ENCODE data around the gene SAMD10.
A peak's percentile ranks its signal among the peaks of the same experiment; 100 is the strongest.
"Not testable (repeated sequence)": the region's sequence is repeated elsewhere in the genome, so short reads cannot be mapped to it uniquely, and the experiment has no call there.

SAMD10 gene

DNA sequence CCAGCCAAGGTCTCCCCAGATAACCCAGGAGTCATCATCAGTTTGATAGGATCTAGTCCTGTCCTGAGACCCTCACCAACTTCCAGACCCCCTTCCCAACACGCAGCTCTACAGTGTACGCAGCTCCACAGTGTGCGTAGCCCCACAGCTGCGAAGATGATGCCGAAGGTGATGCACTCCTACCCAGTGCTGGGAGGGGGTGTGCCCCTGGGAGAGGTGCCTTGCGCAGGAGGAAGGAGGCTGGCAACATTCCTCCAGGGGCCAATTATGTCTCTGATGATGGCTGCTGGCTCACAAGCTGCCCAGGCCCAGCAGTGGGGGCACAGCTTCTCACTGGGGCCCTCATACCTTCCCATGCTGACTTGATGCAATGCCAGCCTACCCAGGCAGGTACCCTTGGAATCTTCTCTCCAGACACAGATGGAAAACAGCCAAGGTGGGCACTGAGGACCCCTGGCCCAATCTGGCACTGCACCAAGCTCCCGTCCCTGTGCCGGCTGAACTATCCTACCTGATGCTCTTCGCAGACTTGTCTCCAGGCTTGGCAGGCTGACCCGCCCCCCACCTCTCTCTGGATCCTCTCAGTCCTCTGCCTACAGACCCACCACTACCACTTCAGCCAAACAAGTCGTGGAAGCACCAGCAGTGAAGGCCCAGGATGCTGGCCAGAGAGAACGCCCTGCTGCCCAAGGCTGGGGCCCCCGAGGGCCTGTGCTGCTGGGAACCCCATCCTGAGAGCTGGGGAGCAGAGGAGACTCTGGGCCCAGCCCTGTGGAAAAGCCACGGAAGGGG, 11.1 kb downstream of the SAMD10 start:
- no peak for DNase-seq

DNA sequence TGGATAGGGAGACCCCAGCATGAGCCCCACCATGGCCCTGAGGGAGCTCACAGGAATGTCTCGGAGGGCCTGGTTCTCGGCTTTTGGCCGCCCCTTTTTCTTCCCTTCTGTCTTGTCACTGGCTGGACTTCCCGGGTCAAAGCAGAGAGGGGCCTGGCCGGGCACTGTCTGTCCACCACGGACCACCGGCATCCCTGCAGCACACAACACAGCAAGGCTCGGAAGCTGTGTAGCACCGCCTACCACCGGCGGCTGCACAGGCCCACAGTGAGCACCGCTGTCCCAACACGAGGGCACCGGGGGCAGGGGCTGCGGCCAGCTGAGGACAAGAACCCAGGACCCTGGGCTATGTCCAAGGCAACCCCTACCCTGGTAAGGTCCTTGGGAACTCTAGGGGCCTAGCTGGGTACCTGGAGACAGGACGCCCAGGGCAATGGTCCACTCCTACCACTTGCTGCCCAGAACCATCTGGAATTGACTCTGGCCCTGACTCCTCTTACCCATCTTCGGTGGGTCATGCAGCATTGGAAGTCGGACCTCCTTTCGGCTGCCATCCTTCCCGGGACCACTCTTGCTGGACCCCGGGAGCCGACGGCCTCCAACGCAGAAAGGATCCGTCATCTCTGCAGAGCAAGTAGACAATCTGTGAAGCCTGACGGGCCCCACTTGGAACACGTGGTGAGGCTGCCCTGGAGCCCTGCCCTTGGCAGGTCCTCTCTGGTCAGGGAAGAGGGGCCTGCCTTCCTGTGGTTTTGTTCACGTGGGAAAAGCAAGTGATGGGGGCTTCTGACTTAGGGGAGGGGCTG, 11.9 kb downstream of the SAMD10 start:
- DNase-seq, result no peak

DNA sequence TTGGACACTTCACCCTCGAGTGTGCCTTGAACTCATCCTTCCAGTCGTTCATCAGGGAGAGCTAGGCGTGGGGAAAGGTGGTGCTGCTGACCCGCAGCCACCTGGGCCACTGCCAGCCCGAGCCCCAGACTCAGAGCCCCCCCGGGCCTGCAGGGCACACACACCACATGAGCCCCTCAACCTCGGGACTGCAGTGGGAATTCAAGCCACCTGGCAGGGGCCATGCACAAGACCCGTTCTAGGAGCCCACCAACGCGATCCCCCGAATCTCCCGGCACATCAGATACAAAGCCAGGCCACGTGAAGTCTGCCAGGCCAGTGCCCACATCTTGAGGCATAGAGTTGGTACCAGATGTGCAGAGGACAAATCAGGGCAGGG, 12.5 kb downstream of the SAMD10 start:
- DNase-seq, result no peak

DNA sequence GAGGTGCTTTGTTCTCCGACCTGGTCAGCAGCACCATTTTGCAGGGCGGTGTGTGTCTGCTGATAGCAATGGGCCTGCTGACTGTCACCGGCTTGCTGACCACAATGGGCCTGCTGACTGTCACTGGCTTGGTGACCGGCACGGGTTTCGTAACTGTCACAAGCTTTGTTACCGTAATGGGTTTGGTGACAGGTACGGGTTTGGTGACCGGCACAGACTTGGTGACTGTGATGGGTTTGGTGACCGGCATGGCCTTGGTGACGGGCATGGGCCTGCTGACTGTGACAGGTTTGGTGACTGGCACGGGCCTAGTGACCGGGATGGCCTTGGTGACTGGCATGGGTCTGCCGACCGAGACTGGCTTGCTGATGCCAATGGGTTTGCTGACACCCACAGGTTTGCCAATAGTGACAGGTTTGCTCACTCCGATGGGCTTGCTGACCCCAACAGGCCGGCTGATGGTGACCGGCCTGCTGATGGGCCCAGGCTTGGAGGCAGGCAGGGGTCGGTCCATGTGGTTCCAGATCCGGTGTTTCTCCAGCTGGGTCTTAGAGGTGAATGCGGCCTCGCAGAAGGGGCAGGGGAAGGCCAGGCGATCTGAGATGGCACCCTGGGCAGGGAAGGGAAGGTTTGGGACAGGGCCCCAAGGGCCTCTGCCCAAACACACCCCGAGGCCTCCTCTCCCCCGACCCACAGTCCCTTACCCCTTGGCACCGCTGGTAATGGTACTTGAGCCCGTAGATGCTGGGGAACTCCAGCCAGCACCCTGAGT, 13.1 kb downstream of the SAMD10 start:
- no peak for DNase-seq

DNA sequence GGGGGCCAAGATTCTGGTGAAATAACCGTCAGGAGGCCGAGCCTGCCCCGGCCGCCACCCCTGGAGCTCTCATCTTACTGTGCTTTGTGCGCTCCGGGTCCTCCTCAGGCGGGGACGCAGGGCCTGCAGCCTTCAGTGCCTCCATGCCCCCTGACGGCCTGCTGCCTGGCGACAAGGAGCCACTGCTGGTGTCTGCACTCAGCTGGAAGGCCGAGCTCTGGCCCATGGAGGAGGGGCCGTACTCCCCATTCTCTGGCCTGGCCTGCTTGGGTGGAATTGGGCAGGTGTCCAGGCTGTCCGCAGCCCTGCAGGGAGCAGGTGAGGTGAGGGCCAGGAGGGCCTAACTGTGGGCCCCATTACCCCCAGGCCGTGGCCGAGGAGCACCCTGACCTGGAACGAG, 15.0 kb downstream of the SAMD10 start:
- DNase-seq, result no peak

DNA sequence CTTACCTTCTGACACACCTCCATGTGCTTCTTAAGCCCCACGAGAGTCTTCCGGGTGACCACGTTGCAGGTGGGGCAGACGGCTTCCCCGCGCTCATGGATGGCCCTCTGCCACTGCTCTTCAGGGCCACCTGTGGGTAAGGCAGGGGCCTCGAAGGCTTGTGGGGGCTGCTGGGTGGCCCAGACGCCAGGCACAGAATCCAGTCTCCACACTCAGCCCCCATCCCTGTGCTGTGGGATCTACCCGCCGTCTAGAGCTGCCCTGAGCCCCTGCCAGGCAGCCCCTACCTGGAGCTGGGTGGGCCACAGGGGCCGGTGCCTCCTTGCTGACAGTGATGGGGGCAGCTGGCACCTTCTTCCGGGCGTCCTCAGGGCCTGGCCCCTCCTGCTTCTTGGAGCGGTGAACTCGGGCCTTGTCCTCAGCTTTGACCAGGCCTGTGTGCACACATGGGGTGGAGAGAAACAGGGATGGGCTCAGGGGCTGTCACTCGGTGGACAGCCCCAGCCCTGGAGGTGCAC, 15.6 kb downstream of the SAMD10 start:
- DNase-seq, result no peak

DNA sequence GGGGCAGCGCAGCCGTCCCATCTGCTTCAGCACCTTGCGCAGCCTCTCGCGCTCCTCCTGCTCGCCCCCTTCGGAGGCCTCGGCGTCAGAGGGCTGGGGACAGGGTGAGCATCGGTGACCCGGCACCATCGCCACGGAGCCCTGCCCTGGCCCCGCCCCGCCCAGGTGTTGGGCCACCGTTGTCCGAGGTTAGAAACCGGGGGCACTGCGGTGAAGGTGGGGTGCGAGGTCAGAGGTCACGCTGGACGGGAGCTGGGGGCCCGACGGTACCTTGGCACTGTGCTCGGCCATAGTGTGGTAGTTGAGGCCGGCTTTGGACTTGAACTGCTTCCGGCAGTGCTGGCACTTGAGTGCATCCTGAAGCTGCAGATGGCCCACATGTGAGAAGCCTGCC, 16.1 kb downstream of the SAMD10 start:
- no peak for DNase-seq

DNA sequence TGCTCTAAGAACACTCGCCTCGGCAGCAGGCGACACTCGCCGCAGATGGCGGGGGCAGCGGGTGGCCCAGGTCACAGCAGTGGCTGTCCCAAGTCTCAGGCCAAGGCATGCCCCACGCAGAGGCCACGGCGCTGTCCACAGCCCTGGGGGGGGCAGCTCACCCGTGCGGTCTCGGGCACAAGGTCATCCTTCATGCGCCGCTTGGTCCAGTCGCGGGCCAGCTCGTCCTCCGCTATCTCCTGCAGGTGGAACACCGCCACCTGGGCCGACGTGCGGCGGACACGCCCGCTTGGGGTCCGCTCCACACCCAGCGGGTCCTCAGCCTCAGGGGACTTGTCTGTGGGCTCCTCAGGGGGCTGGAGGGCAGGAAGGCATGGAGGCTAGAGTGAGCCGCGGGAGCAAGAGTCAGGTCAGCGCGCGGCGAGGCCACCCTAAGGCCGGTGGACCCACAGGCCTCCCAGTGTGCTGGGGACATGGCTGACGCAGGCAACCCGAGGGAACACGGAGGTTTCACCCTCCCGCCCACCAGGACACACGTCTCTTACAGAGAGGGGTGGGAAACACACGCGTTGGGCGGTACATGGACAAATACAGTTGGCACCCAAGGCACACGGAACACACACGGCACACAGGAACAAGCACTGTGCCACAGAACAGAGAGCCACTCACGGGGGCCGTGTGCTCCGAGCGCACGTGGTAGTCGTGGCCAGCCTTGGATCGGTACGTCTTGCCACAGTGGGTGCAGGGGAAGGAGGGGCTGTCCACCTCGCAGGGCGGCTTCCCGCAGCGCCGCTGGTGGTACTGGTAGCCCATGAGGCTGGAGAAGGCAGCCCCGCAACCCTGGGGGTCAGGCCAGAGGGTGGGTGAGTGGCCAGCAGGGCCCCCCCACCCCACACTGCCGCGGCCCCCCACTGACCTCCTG, 16.8 kb downstream of the SAMD10 start:
- no peak for DNase-seq

DNA sequence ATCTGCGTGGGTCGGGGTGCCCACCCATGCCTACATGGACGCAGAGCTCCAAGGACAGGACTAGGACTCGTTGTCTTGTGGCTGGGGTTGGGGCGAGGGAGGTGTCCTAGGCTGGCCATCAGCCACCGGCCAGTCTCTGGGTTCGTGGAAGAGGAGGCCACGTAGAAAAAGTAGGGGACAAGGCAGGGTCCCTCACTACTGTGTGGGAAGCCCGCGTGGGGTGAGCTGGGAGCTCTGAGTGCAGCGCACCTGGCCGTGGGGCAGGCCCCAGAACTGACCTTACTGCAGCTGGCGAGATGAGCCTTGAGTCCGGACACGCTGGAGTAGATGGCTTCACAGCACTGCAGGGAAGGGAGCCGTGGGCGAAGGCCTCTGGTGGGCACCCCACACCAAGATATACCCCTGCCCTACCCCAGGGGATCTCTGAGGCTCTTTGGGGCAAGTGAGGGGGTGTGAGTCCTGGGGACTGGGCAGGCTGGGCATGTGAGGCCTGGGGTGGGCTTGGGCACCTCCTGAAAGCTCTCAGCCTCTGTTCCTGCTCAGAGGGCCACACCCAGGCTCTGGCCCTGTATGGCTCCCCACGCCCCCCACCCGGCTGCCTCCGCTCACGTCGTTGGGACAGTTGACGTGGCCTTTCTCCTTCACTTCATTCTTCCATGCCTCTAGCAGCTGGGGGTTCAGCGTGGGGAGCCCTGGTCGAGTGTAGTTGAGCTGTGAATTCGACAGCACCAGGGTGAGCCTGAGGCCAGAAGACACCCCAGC, 17.6 kb downstream of the SAMD10 start:
- no peak for DNase-seq

DNA sequence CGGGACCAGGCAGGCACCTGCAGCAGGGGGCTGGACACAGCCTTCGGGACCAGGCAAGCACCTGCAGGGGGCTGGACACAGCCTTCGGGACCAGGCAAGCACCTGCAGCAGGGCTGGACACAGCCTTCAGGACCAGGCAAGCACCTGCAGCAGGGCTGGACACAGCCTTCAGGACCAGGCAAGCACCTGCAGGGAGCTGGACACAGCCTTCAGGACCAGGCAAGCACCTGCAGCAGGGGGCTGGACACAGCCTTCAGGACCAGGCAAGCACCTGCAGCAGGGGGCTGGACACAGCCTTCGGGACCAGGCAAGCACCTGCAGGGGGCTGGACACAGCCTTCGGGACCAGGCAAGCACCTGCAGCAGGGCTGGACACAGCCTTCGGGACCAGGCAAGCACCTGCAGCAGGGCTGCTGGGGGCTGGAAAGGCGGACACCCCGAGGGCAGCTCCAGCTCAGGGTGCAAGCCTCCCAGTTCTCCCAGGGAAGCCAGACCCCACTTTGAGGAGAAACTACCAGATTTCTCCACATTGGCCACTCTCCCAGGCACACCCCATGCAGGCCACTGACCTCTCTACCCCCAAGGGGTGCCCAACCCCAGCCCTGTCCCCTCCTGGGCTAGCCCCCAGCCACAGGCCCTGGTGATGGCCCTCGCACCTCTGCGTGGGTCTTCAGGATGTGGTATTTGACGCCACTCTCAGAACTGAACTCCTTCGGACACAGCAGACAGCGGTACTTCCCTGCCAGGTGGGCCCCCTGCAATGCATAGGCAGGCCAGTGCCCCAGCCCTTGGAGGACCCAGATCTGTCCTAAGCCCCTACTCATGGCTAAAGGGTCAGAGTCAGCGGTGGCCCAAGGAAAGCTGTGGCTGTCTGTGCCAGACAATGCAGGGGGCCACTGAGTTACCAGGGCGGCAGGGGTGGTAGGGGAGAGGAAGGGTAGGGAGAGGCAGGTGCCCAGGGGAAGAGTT, 18.5 kb downstream of the SAMD10 start:
- not testable (repeated sequence) for DNase-seq

DNA sequence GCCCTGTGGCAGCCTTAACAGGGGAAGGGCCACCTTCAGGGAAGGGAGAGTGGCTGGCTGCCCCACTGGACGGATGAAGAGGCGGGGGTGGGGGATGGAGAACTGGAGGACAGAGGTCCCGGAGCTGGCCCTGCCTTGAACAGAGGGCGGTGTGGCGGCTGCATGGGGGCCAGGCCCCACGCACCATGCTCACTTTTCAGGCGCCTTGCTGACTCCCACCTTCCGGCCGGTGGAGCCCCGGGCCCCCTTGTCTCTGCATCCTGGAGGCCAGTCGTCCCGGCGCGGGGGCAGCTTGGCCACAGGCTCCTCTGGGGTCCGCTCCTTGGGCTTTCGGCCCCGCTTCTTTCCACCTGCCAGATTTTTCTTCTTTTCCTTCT, 19.8 kb downstream of the SAMD10 start:
- DNase-seq, result no peak

DNA sequence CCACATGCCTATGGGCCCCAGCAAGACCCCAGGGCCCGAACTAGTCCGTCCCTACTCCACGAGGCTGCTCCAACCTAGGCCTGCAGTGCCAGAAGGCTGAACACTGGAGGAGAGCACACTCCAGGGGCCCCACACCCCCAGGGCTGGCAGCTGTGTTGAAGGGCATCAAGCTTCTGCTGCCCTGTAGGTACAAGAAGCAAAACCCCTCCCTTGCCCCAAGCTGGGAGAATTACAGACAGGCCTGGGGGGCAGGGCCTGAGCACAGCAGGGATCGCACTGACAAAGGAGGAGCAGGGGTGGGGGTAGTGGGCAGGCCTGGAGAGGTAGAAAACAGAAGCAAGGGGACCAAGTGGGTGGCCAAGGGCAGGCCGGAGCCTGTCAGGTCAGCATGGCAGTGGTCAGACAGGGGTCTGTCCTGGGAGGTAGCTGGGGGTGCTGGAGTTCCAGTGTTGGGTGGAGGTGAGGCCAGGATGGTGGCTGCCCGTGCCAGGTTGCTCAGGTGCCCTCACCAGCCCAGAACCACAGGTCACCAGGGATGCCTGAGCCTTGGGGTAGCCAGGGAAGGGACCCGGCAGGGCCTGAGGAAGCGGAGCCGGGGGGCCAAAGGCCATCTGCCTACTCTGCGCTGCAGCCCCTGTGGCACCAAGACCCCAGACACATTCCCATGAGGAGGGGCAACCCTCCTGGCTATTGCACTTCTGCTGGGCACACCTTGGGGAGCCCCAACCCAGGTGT, 20.3 kb downstream of the SAMD10 start:
- DNase-seq, result no peak

DNA sequence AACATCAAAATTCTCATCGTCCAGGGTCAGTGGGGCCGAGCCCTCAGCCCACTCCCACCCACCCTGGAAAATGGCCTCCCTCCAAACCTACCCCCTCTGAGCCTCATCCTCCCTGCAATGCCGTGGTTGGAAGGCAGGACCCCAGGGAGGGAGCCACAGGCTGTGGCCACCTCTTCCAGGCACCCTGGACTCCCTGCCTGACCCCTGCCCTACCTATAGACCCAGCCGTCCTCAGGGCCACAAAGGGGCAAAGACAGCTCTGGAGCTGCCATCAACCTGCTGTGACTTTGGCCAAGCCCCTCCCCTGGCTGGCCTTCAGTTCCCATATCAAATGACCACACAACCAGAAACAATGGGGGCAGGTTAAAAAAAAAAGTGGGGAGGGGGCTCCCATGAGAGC, 21.0 kb downstream of the SAMD10 start:
- DNase-seq, result no peak

DNA sequence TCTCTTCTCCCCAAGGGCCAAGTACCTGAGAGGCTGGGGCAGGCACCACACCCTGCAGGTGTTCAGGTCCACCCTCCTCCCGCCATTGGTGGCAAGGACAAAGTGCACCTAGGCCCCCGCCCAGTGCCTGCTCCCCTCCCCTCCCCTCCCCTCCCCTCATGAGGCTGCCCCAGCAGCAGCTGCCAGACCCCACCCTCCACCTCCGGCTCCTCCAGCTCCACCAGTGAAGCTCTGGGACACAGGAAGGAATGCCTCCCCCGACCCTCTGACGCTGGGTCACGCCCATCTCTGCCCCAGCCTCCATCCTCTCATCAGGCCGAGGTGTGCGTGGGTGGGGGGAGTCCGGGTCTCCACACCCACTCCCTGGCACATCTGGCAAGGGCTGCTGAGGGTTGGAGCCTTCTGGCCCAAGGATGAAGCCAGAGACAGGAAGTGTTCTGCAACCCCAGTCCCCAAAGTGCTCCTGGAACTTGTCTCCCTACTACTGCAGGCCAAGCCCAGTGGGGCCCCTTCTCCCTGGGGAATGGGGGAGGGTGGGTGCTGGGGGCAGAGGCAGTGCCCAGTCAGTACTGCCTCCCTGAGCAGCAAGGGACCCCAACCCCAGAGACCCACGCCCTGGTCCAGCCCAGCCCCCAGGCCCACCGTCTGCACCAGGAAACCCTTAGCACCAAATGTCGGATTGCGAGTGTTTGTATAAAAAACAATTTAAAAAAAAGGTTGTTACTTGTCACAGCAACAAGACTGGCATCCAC, 21.6 kb downstream of the SAMD10 start:
- no peak for DNase-seq

DNA sequence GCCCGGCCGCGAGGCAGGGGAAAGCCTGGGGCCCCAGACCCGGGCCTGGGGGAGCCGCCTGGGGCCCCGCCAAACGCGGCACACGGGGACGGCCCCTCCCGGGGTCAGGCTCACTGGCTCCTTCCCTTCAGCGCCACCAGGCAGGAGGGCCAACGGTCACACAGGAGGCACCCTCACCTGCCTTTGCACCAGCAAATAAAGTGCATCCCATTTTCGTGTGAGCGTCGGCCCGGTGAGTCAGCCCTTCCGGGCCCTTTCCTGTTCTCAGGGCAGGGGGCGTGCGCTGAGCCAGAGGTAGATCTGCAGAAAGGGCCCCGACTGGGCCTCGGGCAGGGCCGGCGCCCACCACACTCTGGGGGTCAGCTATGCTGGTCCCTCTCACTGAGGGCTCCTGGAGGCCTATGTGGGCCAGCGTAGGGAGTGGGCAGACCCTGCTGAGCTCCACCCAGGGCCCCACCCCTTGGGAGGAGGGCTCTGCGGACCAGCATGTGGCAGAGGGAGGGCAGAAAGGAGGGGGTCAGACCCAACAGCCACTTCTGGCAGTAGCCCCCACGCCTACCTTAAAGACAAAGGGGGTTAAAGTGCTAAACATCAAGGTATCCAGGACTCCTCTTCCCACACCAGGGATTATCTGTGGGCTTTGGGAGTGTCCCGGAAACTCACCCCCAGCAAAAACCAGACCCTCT, 22.3 kb downstream of the SAMD10 start:
- DNase-seq, result no peak

DNA sequence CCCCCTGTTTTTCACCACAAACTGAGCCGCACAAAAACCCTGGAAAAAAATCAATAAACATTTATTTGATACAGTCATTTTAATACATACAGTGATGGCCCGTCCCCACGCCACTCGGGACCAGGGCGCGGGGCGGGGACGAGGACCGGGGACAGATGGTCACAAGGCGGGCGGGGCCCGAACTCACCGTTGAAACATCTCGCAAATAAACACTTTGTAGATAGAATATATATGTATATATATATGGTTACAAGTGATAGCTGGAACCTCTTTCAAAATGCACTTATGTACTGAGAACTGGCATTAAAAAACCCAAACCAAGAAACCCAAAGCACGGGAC, 22.8 kb downstream of the SAMD10 start:
- no peak for DNase-seq

DNA sequence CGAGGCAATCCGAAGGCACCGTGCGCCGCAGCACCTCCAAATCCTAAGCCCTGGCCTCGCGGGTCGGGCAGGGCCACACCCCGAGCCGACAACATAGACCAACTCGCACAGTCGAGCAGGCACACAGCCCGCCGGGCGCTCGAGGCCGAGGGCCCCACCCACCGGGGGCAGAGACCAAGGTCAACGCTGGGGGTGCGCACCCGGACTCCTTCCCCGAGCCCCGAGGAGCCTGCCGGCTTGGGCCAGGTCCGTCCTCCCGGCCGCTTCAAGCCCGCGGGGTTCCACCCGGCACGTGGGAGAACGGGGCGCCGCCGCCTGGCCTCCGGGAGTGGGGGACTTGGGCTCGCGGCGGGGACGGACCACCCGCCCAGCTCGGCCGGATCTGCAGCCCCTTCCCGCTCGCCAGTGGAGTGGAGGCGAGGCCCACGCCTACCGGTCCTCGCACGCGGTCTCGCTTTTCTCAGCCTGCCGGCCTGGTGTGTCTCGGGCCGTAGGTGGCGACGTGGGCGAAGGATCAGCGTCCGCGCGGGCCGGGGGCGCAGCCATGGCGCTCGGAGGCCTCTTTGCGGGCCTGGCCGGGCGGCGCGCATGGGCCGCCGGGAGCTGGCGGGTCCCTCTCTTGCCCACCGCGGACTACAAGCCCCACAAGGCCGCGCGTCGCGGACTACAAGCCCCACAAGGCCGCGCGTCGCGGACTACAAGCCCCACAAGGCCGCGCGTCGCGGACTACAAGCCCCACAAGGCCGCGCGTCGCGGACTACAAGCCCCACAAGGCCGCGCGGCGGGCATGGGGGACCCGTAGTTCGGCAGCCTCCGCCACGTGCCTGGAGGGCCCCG, 23.4 kb downstream of the SAMD10 start, which contains the start of gene UCKL1:
TSS of gene UCKL1 (minus strand) at position 590 of the 837 bp plus-strand sequence. CDS start at position 546, 44 bp downstream.
- DNase-seq, result peak; percentile 69
